ENCODE results near the gene CCDC171.

- TF ChIP-seq CTCF (IDR thresholded peaks at IDR 0.05; ENCODE audit: low read depth, low read length) (no peak), EZH2phosphoT487 (IDR thresholded peaks at IDR 0.05; ENCODE audit: low read depth) (no peak)
These were observed 391.5 kb downstream of the CCDC171 start for GRCh38 chr9:15944341-15944740.
